ENCODE data around the gene SRD5A1. TPM values are rescaled to one million over a fixed set of nuclear protein-coding genes. Genes with fewer than 3 reads are reported as not detected.

Gene SRD5A1
- total RNA-seq, 1 experiment from 2014 or later: 30.4 TPM

GRCh38 chr5:6715271-6715670 lies 82.0 kb downstream of the SRD5A1 start:
- ATAC-seq: no peak
- Histone ChIP-seq H3K4me1 (ENCODE audit: control insufficient read depth, insufficient read depth, low read length) (peaks cover 21% of the 10 kb centered on the region), H3K9me3 (ENCODE audit: control insufficient read depth, insufficient read depth, low read depth, low read length) (no peaks in the 10 kb centered on the region), H3K36me3 (ENCODE audit: control insufficient read depth, insufficient read depth, low read length) (no peaks in the 10 kb centered on the region; the same call in 1 of the 2 replicates), H3K27ac (ENCODE audit: low read length) (peak overlapping the region; percentile 73), H3K27me3 (ENCODE audit: control insufficient read depth, insufficient read depth, low read length) (no peaks in the 10 kb centered on the region), H3K4me3 (ENCODE audit: low read depth in 2 of 2, low read length in 2 of 2) (peak overlapping the region; percentile 77 to 87)
- no TSS peak for BruUV-seq (replicated peaks)
- intact Hi-C loops (cut with micrococcal nuclease; ENCODE audit: unreplicated experiment): loop anchor here (10.0 kb wide), 1 partner anchor 80 kb away; the partner anchor contains the start of genes NSUN2 and SRD5A1
- ChIA-PET POLR2A (no interaction called here), CTCF (no interaction called here)
- no peak for TF ChIP-seq SIN3A (IDR thresholded peaks at IDR 0.05; ENCODE audit: borderline replicate concordance, insufficient read depth, low read depth, low read length)
- no peak for TF ChIP-seq CTCF (IDR thresholded peaks at IDR 0.05)
- no peak for DNase-seq (ENCODE audit: low read depth, low spot score)
- in situ Hi-C loops (cut with HindIII; ENCODE audit: low pct_unique_long_range_greater_than_20kb, low sequenced_read_pairs): no loop called here

- BruUV-seq (replicated peaks): TSS peak; percentile 81
- DNase-seq (ENCODE audit: low read depth, low spot score) (no peak), ATAC-seq (no peak)
- H3K9me3 ChIP-seq (ENCODE audit: control insufficient read depth, insufficient read depth, low read depth, low read length): no peaks in the 10 kb centered on the region
- H3K4me3 ChIP-seq (ENCODE audit: low read depth in 2 of 2, low read length in 2 of 2): peak overlapping the region; percentile 77 to 87
- H3K36me3 ChIP-seq (ENCODE audit: control insufficient read depth, insufficient read depth, low read length): no peaks in the 10 kb centered on the region; the same call in 1 of the 2 replicates
- H3K4me1 ChIP-seq (ENCODE audit: control insufficient read depth, insufficient read depth, low read length): peaks cover 28% of the 10 kb centered on the region
- intact Hi-C loops (cut with micrococcal nuclease; ENCODE audit: unreplicated experiment) (loop anchor here (10.0 kb wide), 1 partner anchor 81 kb away; the partner anchor contains the start of genes NSUN2 and SRD5A1), in situ Hi-C loops (cut with HindIII; ENCODE audit: low pct_unique_long_range_greater_than_20kb, low sequenced_read_pairs) (no loop called here)
- H3K27me3 ChIP-seq (ENCODE audit: control insufficient read depth, insufficient read depth, low read length): no peaks in the 10 kb centered on the region
- H3K27ac ChIP-seq (ENCODE audit: low read length): peak overlapping the region; percentile 10; the same call in 1 of the 2 replicates
- no peak for TF ChIP-seq SIN3A (IDR thresholded peaks at IDR 0.05; ENCODE audit: borderline replicate concordance, insufficient read depth, low read depth, low read length)
- no peak for TF ChIP-seq POLR2AphosphoS5 (IDR thresholded peaks at IDR 0.05; ENCODE audit: low read depth, low read length)
- TF ChIP-seq CTCF (IDR thresholded peaks at IDR 0.05): no peak
- no peak for TF ChIP-seq TCF7L2 (IDR thresholded peaks at IDR 0.05; ENCODE audit: low read depth, low read length)
- no peak for TF ChIP-seq REST (IDR thresholded peaks at IDR 0.05; ENCODE audit: insufficient read depth in 1 of 2, low read depth in 2 of 2, low read length in 1 of 2)
- ChIA-PET CTCF (no interaction called here), POLR2A (no interaction called here)
These were observed 82.8 kb downstream of the SRD5A1 start for GRCh38 chr5:6715758-6716628.

Measured in Panc1 (cell line).